PFSK-1 (cell line): ENCODE measurements around the gene PITX2.

Experiments
- POLR2AphosphoS5 ChIP-seq: IDR thresholded peaks from 2 replicates; pipeline ENCODE4 v1.6.1; 2012; ENCODE audit warnings: low read depth, mild to moderate bottlenecking, control low read depth, low read length, moderate library complexity
- TAF1 ChIP-seq: IDR thresholded peaks from 2 replicates; pipeline ENCODE4 v1.6.1; 2012; ENCODE audit warnings: low read length, control low read depth, borderline replicate concordance; ENCODE audit not compliant: insufficient read depth

DNA sequence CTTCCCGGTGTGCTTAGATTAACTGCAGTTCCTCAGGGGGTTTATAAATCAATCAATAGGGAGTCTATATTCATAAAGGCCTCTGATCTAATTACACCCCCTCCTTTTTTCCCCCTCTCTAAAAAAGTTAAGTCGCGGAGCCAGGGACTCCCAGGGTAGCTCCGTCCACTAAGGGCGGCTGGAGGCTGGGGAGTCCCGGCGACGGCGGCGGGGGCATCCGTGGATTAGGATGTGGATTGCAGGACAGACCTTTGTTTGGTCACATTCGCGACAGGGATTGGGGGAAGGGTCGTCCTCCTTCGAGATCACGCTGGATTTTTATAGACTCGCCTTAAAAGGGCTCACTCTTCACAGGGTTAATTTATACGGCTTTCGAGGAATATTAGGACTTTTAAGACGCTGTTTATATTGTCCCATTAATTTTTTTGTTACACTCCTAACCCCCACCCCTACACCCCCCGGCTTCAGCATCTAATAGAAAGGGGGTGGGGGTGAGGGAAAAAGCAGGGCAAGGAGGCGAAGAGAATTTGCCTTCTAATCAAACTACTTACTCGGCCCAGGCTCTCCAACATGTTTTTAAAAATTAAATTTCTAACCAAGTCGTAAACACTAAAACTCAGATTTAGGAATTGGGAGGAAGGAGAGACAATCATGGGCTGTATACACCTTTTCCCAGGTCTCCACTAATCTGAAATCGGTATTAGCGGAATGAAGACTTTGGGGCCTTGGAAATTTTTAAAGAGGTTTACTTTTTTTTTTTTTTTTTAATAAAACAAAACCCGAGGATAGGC, 8.5 kb downstream of the PITX2 start:
- TF ChIP-seq TAF1 (no peak), POLR2AphosphoS5 (no peak)
